ENCODE measurements around the gene TROAP.

DNA sequence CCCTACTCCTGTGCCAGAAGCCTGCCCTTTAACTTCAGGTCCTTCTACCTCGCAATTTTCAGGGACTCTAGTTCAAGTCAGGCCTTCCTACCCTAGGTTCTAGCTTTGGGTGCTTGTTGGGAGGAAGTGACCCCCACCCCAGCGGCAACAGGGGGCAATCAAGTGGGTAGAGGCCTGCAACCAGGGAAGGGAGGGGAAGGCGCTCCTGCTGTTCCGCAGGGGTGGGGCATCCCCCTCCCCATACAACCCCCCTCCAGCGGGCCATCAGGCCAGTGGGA lies 28.3 kb upstream of the TROAP start:
- TF ChIP-seq GATA2 (IDR thresholded peaks at IDR 0.05; ENCODE audit: low read depth, low read length): no peak
- no peak for TF ChIP-seq GATA3 (IDR thresholded peaks at IDR 0.05; ENCODE audit: low read depth, low read length)
